BLaER1 treated with 17β-estradiol and CSF1 and Interleukin-3, amounts not matched to agents 10 nM and 100 nM (cell line): ENCODE results near the gene ATF7.

Experiments used
- H3K27ac ChIP-seq, 11 experiments: shearing (Covaris generic); formaldehyde crosslinking; 2 replicates each; pipeline ENCODE4 v1.8.1; 2022
- H3K27me3 ChIP-seq, 11 experiments: shearing (Covaris generic); formaldehyde crosslinking; 2 replicates each; pipeline ENCODE4 v1.8.1; 2022
- H3K36me3 ChIP-seq, 11 experiments: shearing (Covaris generic); formaldehyde crosslinking; 2 replicates each; pipeline ENCODE4 v1.8.1; 2022
- H3K4me1 ChIP-seq, 10 experiments: shearing (Covaris generic); formaldehyde crosslinking; 2 replicates each; pipeline ENCODE4 v1.8.1; 2022
- H3K4me2 ChIP-seq, 11 experiments: shearing (Covaris generic); formaldehyde crosslinking; 2 replicates each; pipeline ENCODE4 v1.8.1; 2022
- H3K4me3 ChIP-seq, 10 experiments: shearing (Covaris generic); formaldehyde crosslinking; 2 replicates each; pipeline ENCODE4 v1.8.1; 2022
- H3K9ac ChIP-seq, 11 experiments: shearing (Covaris generic); formaldehyde crosslinking; 2 replicates each; pipeline ENCODE4 v1.8.1; 2022
- H3K9me3 ChIP-seq, 11 experiments: shearing (Covaris generic); formaldehyde crosslinking; replicated peaks in 1 of 11; 2 replicates each; pipeline ENCODE4 v1.8.1; 2022
- H4K20me1 ChIP-seq, 11 experiments: shearing (Covaris generic); formaldehyde crosslinking; 2 replicates each; pipeline ENCODE4 v1.8.1; 2022
- Cebpa-rat ChIP-seq, 11 experiments: shearing (Covaris generic); IDR thresholded peaks; 2 replicates each; pipeline ENCODE4 v1.8.1; 2022

ATF7 gene

DNA sequence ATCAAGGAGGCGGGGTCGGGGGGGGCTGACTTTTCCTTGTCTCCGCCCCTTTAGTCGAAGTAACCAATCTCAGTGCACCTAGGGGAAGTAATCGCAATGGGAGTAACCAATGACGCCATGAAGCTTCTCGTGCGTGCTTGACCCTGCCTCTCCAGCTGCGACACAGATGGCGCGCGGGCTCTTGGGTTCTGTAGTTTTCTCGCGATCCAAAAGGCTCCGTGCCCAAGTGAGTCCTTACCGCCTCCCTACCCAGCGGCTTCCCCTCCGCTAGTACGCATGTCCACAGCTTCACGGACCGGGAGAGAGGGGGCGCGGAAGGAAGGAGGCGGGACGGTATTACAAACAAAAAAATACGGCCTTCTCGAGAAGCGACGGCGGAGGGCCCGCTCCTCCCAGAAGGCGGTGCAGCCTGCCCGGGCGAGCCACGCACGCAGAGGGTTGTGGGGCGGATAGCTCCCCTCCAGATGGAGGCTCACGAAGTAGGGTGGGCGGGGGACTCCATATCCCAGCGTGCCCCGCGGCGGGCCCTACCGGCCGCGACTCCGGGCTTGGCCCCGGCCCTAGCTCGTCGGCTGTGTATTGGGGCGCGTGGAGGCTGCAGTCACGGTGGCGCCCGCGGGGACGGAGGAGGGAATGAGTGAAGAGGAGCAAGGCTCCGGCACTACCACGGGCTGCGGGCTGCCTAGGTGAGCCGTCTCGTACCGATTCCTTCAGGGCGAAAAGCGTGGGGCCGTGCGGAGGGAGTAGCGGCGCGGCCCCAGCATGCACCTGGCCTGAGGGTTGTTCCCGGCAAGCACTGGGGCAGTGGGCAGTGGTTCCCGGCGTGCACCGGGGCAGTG lies 125.2 kb downstream of the ATF7 start, which contains the start of gene TARBP2:
Gene TARBP2 (plus strand): TSS at position 508 of the 839 bp plus-strand sequence. CDS start 126 bp downstream, at position 634.
- Histone ChIP-seq H3K4me3 (peak within 1 kb of the TSS; percentile 58 to 79 (median 67)), H3K9ac (peak within 1 kb of the TSS; percentile 85 to 97 (median 92)), H3K27ac (peak within 1 kb of the TSS; percentile 90 to 98 (median 96)), H3K4me1 (peaks cover 53 to 80% (median 70%) of the 10 kb centered on the region in 10 experiments), H3K27me3 (no peaks in the 10 kb centered on the region), H3K36me3 (peaks cover 21 to 38% (median 30%) of the 10 kb centered on the region in 11 experiments), H3K4me2 (peak within 1 kb of the TSS; percentile 89 to 100 (median 99)), H3K9me3 (no peaks in the 10 kb centered on the region), H4K20me1 (peaks cover 0 to 24% (median 0%) of the 10 kb centered on the region in 11 experiments; a peak in 6 of 22 replicates)
- no peak for TF ChIP-seq Cebpa-rat (IDR thresholded peaks at IDR 0.05)

DNA sequence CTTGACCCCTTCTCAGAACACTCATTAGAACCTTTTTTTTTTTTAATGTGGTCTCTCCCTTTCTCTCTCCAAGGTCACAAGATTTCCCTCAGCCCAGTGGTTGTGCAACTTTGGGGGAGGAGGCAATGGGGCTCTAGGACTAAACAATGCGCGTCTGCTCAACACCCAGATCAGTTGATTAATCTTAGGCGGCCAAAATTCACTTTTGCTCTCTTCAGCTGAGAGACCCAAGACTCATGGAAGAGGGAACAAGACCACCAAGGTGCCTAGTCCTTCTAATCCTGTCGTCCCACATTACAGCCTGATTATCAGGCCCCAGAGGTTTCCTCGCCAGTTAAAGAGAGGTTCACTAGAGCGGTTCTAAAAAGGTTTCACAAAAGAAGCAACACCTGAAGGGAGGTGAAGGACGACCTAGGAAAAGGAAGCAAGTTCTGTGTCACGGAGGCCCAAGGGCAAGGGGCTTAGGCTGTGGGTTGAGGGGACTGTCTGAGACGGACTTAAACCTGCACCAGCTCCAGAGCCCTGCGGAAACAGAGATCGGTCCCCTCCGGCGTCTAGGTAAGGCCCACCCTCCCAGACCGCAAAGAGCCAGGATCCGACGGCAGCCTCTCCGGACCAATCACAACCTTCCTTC lies 125.9 kb downstream of the ATF7 start:
- Histone ChIP-seq H3K9ac (peak overlapping the region; percentile 85 to 97 (median 92)), H3K4me3 (peak overlapping the region; percentile 58 to 79 (median 67)), H3K36me3 (peaks cover 13 to 31% (median 23%) of the 10 kb centered on the region in 11 experiments; a peak in 21 of 22 replicates), H3K4me2 (peak overlapping the region; percentile 89 to 99 (median 95)), H3K27ac (peak overlapping the region; percentile 79 to 98 (median 96)), H3K27me3 (no peaks in the 10 kb centered on the region), H4K20me1 (peaks cover 0 to 18% (median 0%) of the 10 kb centered on the region in 11 experiments; a peak in 6 of 22 replicates), H3K4me1 (peaks cover 57 to 81% (median 72%) of the 10 kb centered on the region in 10 experiments), H3K9me3 (no peaks in the 10 kb centered on the region)
- peak; percentile 23 to 78 (median 56); a peak in 13 of 22 replicates for TF ChIP-seq Cebpa-rat (IDR thresholded peaks at IDR 0.05)

DNA sequence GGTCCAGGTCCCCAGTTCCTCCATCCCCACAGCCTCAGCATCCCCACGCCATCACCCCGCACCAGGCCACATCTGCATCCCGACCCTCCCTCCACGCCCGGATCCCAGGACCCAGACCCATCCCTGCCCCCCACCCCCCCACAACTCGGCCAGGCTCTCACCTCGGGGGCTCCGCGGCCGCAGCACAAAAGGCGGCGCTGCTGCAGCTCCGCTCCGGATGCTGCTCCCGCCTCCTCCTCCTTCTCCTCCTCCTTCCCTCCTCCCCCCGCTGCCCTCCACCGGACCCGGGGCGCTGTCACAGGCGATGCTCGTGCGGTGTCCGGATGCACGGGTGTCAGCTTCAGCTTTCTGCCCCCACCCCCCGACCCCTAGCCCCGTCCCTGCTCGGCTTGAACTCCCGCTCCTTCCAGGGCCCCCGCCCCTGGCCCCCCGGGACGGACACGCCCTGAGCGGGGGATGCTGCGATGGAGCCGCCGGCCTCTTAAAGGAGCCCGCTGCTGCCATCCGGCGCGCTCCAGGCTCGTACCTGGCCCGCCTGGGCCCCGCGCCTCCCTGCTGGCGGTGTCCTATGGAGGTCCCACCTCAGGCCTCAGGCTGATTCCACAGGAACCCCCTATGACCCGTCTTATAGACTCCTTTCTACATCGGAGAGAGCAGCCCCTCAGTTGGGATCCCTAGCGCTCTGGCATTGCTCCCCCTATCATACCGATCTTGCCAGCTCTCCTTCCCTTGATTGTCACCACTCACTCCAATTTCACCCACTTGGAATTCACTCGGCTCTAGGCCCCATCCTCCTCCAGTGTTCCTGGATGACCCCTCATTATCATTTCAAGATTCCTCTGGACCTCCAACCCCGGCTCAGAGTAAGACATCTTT lies 126.7 kb downstream of the ATF7 start, which contains the start of gene MAP3K12:
Gene MAP3K12 (minus strand): TSS at position 193 of the 876 bp plus-strand sequence. CDS start 12,067 bp downstream, outside the sequence.
- Histone ChIP-seq H3K4me2 (peak within 1 kb of the TSS; percentile 89 to 99 (median 95)), H3K27me3 (no peaks in the 10 kb centered on the region), H3K9ac (peak within 1 kb of the TSS; percentile 85 to 97 (median 92)), H4K20me1 (peaks cover 0 to 18% (median 0%) of the 10 kb centered on the region in 11 experiments; a peak in 5 of 22 replicates), H3K4me3 (peak within 1 kb of the TSS; percentile 58 to 79 (median 67)), H3K4me1 (peaks cover 62 to 79% (median 73%) of the 10 kb centered on the region in 10 experiments), H3K36me3 (peaks cover 8 to 24% (median 15%) of the 10 kb centered on the region in 11 experiments; a peak in 20 of 22 replicates), H3K27ac (peak within 1 kb of the TSS; percentile 79 to 98 (median 96)), H3K9me3 (no peaks in the 10 kb centered on the region)
- no peak for TF ChIP-seq Cebpa-rat (IDR thresholded peaks at IDR 0.05)

DNA sequence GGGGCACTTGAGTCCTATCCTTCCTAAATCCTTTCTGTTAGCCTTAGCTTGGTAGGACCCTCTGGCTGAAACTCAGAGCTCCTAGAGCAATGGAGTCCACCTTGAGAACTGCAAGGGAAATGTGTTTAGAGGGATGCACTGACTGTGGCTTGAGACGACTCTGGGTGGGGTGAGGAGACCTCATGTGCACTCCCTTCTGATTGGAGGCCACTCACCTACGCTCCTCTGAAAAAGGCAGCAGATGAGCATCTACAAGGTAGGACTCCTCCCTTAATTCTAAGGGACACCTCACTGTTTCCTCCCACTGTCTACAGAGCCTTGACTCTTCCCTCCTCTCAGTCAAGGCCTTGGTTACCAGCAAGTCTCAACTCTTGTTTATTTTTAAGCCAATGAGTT lies 127.9 kb downstream of the ATF7 start:
- Histone ChIP-seq H3K27ac (peak overlapping the region in 8 of 11 experiments; percentile 0 to 98 (median 86); a peak in 9 of 22 replicates), H3K4me1 (peaks cover 74 to 84% (median 81%) of the 10 kb centered on the region in 10 experiments)

DNA sequence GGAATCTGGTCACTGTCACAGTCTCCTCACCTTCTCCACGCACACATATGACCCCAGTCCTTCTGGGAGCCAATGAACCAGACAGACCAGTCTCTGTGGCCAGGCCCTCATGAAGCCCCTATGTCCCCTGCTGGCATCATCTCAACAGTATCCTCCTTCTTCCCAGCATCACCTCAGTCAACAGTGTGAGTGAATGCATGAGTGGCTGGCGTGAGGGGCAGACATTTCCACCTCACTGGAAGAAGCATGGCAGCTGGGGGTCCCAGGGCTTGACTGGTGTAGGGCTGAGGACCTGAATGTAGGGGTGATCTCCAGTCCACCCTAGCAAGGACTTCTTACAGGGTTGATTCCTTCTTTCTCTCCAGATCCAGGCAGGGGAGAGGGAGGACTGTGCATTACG lies 128.7 kb downstream of the ATF7 start:
- Histone ChIP-seq H3K36me3 (0 out of 22 replicates have a peak, but pooled peaks cover 0 to 5% (median 0%) of the 10 kb centered on the region in 11 experiments), H3K4me2 (peak overlapping the region; percentile 77 to 98 (median 90); a peak in 16 of 22 replicates), H3K4me1 (peaks cover 69 to 81% (median 77%) of the 10 kb centered on the region in 10 experiments), H3K9me3 (no peaks in the 10 kb centered on the region), H3K4me3 (no peak overlapping the region), H3K27me3 (no peaks in the 10 kb centered on the region), H4K20me1 (peaks cover 0 to 5% (median 0%) of the 10 kb centered on the region in 11 experiments; a peak in 2 of 22 replicates), H3K9ac (no peak overlapping the region), H3K27ac (no peak overlapping the region)
- no peak for TF ChIP-seq Cebpa-rat (IDR thresholded peaks at IDR 0.05)

More for the DNA sequence above, 127.9 kb downstream of the ATF7 start:
- Histone ChIP-seq H3K27me3 (no peaks in the 10 kb centered on the region), H3K4me2 (peak overlapping the region; percentile 77 to 98 (median 90)), H3K4me3 (peak overlapping the region; percentile 58 to 79 (median 67); a peak in 18 of 20 replicates), H3K9me3 (no peaks in the 10 kb centered on the region), H3K9ac (peak overlapping the region in 9 of 11 experiments; percentile 45 to 97 (median 95); a peak in 17 of 22 replicates), H4K20me1 (peaks cover 0 to 11% (median 0%) of the 10 kb centered on the region in 11 experiments; a peak in 3 of 22 replicates), H3K36me3 (peaks cover 0 to 11% (median 4%) of the 10 kb centered on the region in 11 experiments; a peak in 9 of 22 replicates)
- no peak for TF ChIP-seq Cebpa-rat (IDR thresholded peaks at IDR 0.05)

DNA sequence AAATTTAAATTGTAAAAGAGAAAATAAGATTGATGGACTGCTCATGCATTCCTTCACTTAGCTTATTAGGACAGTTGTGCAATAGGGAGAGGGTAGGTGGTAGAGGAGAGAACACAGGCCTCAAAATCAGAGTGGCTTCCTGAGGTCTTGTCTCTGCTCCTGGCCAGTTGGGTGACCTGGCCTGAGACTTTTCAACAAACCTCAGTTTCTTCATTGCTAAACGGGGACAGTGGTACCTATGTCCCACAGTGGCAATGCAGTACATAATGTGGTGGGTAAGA lies 129.5 kb downstream of the ATF7 start:
- H3K9ac ChIP-seq, result no peak overlapping the region
- 0 out of 22 replicates have a peak, but pooled peaks of 1 of the 11 experiments have one; percentile 6 for TF ChIP-seq Cebpa-rat (IDR thresholded peaks at IDR 0.05)
- H3K4me2 ChIP-seq, result peak overlapping the region in 8 of 11 experiments; percentile 18 to 98 (median 88); a peak in 12 of 22 replicates

DNA sequence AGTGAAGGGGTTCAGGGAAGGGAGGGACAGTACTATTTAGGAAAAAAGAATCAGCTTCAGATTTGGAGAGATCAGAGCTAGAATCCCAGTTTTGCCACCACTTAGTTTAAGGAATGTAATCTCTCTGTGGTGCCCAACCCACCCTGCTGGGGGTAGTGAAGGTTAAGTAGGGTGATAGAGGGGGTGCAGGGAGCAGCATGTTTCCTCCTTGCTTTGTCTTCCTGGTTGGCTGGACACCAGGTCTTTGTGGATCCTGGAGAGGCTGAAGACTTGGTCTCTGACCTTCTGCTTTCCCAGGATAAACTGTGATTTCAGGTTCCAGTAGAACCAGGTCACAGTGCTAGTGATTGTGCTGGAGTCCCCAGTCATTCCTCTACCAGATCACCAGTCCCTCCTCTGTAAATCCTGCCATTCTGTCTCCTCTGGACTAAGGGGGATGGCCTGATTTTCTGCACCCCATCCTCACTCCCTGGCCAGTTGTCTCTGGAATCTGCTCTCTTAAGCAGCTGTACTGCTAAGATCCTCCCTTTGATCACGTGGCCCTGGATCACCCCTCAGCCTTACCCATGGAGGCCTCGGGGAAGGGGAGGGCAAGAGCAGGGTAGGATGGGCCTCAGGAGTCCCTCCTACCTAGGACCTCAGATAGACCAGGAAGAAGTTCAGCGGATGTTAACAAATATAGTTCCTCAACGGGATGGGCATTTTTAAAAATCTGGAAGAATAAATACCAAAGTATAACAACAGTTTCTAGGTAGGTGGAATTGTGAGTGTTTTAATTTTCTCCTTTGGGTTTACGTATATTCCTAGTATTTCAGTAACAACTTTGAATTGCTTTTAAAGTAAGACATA lies 130.1 kb downstream of the ATF7 start:
- Histone ChIP-seq H3K4me1 (peaks cover 67 to 82% (median 78%) of the 10 kb centered on the region in 10 experiments), H3K27me3 (no peaks in the 10 kb centered on the region), H3K4me3 (no peak overlapping the region), H3K9ac (peak overlapping the region in 3 of 11 experiments; percentile 2 to 21 (median 20); a peak in 3 of 22 replicates), H3K4me2 (peak overlapping the region in 10 of 11 experiments; percentile 2 to 98 (median 84); a peak in 15 of 22 replicates), H3K27ac (peak overlapping the region in 4 of 11 experiments; percentile 0 to 32 (median 15); a peak in 4 of 22 replicates), H3K36me3 (0 out of 22 replicates have a peak, but pooled peaks cover 0 to 5% (median 0%) of the 10 kb centered on the region in 11 experiments), H3K9me3 (no peaks in the 10 kb centered on the region), H4K20me1 (no peaks in the 10 kb centered on the region; a peak in 1 of 22 replicates)
- no peak for TF ChIP-seq Cebpa-rat (IDR thresholded peaks at IDR 0.05)

More for the DNA sequence above, 129.5 kb downstream of the ATF7 start:
- Histone ChIP-seq H4K20me1 (peaks cover 0 to under 1% (median 0%) of the 10 kb centered on the region in 11 experiments; a peak in 2 of 22 replicates), H3K27ac (no peak overlapping the region; a peak in 1 of 22 replicates), H3K4me1 (peaks cover 69 to 81% (median 77%) of the 10 kb centered on the region in 10 experiments), H3K4me3 (no peak overlapping the region), H3K9me3 (no peaks in the 10 kb centered on the region), H3K27me3 (no peaks in the 10 kb centered on the region), H3K36me3 (0 out of 22 replicates have a peak, but pooled peaks cover 0 to 5% (median 0%) of the 10 kb centered on the region in 11 experiments)
